ENCODE measurements around the gene LEMD2. TPM values are rescaled to one million over a fixed set of nuclear protein-coding genes. Genes with fewer than 3 reads are reported as not detected.

The LEMD2 gene
- total RNA-seq, 1 donor from 2014 or later: 88.0 TPM

DNA sequence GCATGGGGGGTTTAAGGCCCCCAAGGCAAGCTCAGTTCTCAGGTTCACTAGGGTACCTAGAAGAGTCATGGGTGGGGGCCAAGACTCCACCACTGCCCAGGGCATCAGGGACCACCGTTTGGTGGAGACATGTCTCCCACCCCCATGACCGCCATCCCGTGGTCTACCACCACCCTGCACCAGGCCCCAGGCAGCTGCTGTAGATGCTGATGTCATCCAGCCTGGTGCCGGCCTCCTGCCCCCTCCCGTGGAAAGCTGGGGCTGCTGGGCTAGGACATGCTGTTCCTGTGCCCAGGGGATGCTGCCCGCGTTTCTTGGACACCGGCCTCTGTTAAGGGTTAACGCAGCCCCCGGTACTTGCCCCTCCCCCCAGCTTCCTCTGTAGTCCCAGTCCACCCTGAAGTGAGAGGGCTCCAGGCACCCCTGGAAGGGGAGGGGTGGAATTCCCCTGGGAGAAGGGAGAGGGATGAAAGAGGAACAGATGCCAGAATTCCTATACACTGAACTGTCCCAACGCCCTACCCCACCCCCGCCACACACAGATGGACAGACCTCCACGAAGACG lies 42.8 kb downstream of the LEMD2 start:
- intact Hi-C loops (cut with micrococcal nuclease): no loop called here

DNA sequence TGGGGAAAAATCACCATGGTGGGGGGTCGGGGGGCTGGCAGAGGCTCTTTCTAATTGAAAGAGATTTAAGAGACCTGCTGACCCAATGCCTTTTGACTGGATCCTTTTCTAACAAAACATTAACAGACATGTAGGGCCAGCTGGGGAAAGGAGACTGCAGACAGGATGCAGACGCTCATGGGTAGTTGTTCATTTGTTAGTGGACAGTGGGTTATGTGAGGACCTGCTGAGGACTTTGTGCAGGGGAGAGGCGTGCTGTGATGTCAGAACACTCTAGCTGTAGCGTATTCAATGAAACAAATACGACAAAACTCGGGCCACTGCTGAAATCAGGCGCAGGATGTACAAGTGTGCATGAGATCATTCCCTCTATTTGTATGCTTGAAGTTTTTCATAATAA lies 43.4 kb downstream of the LEMD2 start:
- Mint-ChIP-seq H3K9me3 (no peaks in the 10 kb centered on the region), H3K27ac (no peak overlapping the region), H3K27me3 (peaks cover 21% of the 10 kb centered on the region), H3K4me3 (no peak overlapping the region), H3K4me1 (peaks cover 2% of the 10 kb centered on the region), H3K36me3 (ENCODE audit: low read depth) (no peaks in the 10 kb centered on the region)
- CTCF ChIA-PET: interaction anchor here (0.8 to 1.4 kb wide), 3 partner anchors 156 to 400 kb away, joined by 3 to 4 read pairs (median 3); no protein-coding TSS in a partner anchor
- POLR2A ChIA-PET: no interaction called here
- intact Hi-C loops (cut with micrococcal nuclease): no loop called here
- DNase-seq (no peak), ATAC-seq (ENCODE audit: low read depth) (no peak)
- TF ChIP-seq, protein P1, sequence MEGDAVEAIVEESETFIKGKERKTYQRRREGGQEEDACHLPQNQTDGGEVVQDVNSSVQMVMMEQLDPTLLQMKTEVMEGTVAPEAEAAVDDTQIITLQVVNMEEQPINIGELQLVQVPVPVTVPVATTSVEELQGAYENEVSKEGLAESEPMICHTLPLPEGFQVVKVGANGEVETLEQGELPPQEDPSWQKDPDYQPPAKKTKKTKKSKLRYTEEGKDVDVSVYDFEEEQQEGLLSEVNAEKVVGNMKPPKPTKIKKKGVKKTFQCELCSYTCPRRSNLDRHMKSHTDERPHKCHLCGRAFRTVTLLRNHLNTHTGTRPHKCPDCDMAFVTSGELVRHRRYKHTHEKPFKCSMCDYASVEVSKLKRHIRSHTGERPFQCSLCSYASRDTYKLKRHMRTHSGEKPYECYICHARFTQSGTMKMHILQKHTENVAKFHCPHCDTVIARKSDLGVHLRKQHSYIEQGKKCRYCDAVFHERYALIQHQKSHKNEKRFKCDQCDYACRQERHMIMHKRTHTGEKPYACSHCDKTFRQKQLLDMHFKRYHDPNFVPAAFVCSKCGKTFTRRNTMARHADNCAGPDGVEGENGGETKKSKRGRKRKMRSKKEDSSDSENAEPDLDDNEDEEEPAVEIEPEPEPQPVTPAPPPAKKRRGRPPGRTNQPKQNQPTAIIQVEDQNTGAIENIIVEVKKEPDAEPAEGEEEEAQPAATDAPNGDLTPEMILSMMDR (IDR thresholded peaks at IDR 0.05): no peak

More for the DNA sequence above, 42.8 kb downstream of the LEMD2 start:
- H3K36me3 Mint-ChIP-seq (ENCODE audit: low read depth): no peaks in the 10 kb centered on the region
- TF ChIP-seq, protein P1 (IDR thresholded peaks at IDR 0.05): no peak
- POLR2A ChIA-PET: no interaction called here
- peaks cover 2% of the 10 kb centered on the region for H3K4me1 Mint-ChIP-seq
- no peaks in the 10 kb centered on the region for H3K9me3 Mint-ChIP-seq
- H3K27ac Mint-ChIP-seq: no peak overlapping the region
- ATAC-seq (ENCODE audit: low read depth): no peak
- no peak overlapping the region for H3K4me3 Mint-ChIP-seq
- no peak for DNase-seq
- peaks cover 20% of the 10 kb centered on the region for H3K27me3 Mint-ChIP-seq
- CTCF ChIA-PET: interaction anchor here (0.8 to 1.2 kb wide), 2 partner anchors 281 to 399 kb away, joined by 3 to 4 read pairs; no protein-coding TSS in a partner anchor

DNA sequence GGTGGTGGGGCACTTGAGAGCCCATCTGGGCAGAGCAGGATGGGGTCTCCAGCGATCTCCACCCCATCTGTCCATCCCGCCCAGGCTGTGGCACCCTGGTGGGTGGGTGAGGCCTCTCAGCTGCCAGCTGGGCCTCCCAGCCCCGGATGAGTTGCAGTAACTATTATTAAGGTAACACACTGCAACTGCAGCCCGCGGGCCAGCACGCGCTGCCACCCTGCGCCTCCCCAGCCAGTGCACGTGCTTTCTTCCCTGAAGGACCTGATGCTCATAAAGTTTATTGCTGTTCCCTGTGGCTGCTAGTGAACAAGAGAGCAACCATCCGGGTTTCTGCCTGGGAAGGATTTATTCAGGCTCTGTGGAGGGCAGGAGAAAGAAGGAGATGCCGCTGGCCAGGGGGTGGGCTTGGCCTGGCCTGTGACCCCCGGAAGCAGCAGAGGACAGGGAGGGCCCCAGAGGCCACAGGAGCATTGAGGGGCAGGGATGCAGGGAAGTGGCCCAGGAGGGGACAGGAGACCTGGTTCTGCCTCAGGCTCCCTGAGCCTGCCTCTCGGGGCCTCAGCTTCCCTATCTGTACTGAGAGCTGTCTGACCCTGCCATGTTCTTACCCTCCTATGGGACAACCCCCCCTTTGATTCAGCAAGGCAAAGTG lies 43.9 kb downstream of the LEMD2 start:
- H3K9me3 Mint-ChIP-seq: no peaks in the 10 kb centered on the region
- TF ChIP-seq, protein P1 (IDR thresholded peaks at IDR 0.05): no peak
- peaks cover 21% of the 10 kb centered on the region for H3K27me3 Mint-ChIP-seq
- no peaks in the 10 kb centered on the region for H3K36me3 Mint-ChIP-seq (ENCODE audit: low read depth)
- H3K4me3 Mint-ChIP-seq: no peak overlapping the region
- peaks cover 2% of the 10 kb centered on the region for H3K4me1 Mint-ChIP-seq
- no peak for ATAC-seq (ENCODE audit: low read depth)
- ChIA-PET POLR2A (no interaction called here), CTCF (interaction anchor here (0.6 to 2.9 kb wide), 10 partner anchors 17 to 414 kb away, joined by 3 to 23 read pairs (median 3); partner anchors contain the start of gene UQCC2)
- DNase-seq: no peak
- intact Hi-C loops (cut with micrococcal nuclease): loop anchor here (1.0 kb wide), 5 partner anchors 34 to 409 kb away; partner anchors contain the start of gene UQCC2
- H3K27ac Mint-ChIP-seq: no peak overlapping the region

DNA sequence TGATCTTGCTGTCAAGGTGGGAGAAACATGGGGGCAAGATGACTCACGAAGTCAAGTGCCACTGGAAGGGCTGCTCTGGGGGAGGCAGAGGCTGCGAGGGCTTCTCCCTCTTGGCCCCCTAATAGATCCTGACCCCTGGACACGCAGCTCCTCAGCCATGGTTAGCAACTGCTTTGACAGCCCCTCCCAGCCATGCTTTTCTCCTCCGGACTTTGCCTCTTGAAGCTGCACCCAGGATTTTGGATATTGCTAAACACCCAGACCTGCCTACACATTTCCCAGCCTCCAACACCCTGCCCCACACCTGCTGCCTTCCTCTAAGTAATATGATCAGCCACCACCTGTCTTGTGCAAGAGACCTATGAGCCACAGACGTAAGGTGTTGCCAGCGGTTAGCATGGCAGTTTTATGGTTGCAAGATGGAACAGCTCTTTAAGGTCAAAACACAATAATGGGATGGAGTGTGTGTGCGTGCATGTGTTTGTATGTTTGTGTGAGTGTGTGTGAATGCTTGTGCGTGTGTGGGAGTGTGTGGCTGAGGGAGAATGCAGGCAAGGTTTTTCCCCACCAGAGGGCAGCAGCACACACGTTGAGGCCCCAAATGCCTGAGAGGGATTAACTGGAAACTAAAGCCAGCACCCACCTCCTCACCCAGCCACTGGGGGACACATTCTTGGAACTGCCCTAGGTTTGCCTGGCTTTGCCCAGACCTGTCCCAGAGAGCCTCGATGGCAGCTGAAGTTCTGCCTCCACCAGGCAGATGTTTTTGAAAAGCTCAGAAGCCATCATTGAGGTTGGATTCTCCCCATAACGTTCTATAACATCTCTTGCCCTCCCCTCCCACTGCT lies 44.7 kb downstream of the LEMD2 start:
- peaks cover 2% of the 10 kb centered on the region for H3K4me1 Mint-ChIP-seq
- ChIA-PET CTCF (interaction anchor here (0.6 to 2.9 kb wide), 14 partner anchors 10 to 415 kb away, joined by 3 to 23 read pairs (median 3); partner anchors contain the start of gene UQCC2), POLR2A (interaction anchor here (1.1 kb wide), 1 partner anchor 33 kb away, joined by 3 read pairs; no protein-coding TSS in a partner anchor)
- intact Hi-C loops (cut with micrococcal nuclease): loop anchor here (1.0 kb wide), 5 partner anchors 33 to 410 kb away; partner anchors contain the start of gene UQCC2
- TF ChIP-seq, protein P1 (IDR thresholded peaks at IDR 0.05): no peak
- peak; percentile 90 for ATAC-seq (ENCODE audit: low read depth)
- H3K27me3 Mint-ChIP-seq: peaks cover 21% of the 10 kb centered on the region
- no peak overlapping the region for H3K27ac Mint-ChIP-seq
- no peaks in the 10 kb centered on the region for H3K9me3 Mint-ChIP-seq
- DNase-seq: peak; percentile 57
- H3K36me3 Mint-ChIP-seq (ENCODE audit: low read depth): no peaks in the 10 kb centered on the region
- no peak overlapping the region for H3K4me3 Mint-ChIP-seq

Measured in activated B cell treated with CpG ODN at 0.5 μM for 24 hours (primary cell).